ENCODE measurements around the gene PLEKHN1.

PLEKHN1 gene

DNA sequence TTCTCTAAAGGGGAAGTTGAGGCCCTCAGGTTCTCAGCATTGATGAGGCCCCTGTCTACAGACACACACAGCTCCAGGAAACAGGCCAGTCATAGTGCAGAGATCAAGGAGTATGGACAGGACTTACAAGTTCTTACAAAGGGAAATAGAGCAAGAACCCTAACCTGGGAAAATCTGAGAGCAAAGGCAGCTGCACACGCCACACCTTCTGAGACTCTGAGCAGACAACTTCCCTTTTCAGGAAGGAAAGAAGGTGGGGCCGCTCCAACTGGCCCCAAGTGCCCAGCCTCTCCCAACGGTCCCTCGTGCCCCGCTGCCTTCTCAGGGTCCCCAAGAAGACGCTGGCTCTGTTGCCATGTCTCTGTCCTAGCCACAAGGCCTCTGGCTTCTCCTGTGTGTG lies 10.8 kb upstream of the PLEKHN1 start:
- TF ChIP-seq, protein P1, sequence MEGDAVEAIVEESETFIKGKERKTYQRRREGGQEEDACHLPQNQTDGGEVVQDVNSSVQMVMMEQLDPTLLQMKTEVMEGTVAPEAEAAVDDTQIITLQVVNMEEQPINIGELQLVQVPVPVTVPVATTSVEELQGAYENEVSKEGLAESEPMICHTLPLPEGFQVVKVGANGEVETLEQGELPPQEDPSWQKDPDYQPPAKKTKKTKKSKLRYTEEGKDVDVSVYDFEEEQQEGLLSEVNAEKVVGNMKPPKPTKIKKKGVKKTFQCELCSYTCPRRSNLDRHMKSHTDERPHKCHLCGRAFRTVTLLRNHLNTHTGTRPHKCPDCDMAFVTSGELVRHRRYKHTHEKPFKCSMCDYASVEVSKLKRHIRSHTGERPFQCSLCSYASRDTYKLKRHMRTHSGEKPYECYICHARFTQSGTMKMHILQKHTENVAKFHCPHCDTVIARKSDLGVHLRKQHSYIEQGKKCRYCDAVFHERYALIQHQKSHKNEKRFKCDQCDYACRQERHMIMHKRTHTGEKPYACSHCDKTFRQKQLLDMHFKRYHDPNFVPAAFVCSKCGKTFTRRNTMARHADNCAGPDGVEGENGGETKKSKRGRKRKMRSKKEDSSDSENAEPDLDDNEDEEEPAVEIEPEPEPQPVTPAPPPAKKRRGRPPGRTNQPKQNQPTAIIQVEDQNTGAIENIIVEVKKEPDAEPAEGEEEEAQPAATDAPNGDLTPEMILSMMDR (IDR thresholded peaks at IDR 0.05), result no peak
- Histone ChIP-seq H3K9ac (no peak overlapping the region), H3K79me2 (no peaks in the 10 kb centered on the region), H2AFZ (no peak overlapping the region), H3K27me3 (ENCODE audit: control insufficient read depth, insufficient read depth, low read length) (no peaks in the 10 kb centered on the region), H3K4me1 (no peaks in the 10 kb centered on the region), H3K4me2 (ENCODE audit: low read length) (no peak overlapping the region), H3K27ac (no peak overlapping the region), H3K4me3 (ENCODE audit: low read depth, low read length) (no peak overlapping the region), H3K9me3 (ENCODE audit: control insufficient read depth, low read length) (no peaks in the 10 kb centered on the region), H3K36me3 (ENCODE audit: control insufficient read depth, insufficient read depth, low read length) (no peaks in the 10 kb centered on the region)

DNA sequence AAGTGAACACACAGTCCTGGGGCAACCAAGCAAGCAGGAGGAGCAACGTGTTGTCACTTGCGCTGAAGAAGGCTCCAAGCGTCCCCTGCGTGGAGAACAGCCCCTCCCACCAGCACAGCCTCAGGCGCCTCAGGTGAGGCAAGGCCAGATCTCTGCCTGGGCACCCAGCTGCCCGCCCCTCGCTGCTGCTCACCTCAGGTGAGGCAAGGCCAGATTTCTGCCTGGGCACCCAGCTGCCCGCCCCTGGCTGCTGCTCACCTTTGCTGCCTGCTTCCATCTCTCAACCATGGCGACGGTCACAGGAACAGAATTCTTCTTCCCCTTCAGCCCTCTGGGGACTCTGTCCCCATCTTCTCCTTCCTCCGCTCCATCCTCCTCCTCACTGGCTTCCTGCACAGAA lies 9.6 kb upstream of the PLEKHN1 start:
- no peak overlapping the region for H2AFZ ChIP-seq
- H3K27ac ChIP-seq, result no peak overlapping the region
- H3K4me2 ChIP-seq (ENCODE audit: low read length), result no peak overlapping the region
- TF ChIP-seq, protein P1 (IDR thresholded peaks at IDR 0.05), result no peak
- H3K9me3 ChIP-seq (ENCODE audit: control insufficient read depth, low read length), result no peaks in the 10 kb centered on the region
- no peaks in the 10 kb centered on the region for H3K27me3 ChIP-seq (ENCODE audit: control insufficient read depth, insufficient read depth, low read length)
- no peaks in the 10 kb centered on the region for H3K36me3 ChIP-seq (ENCODE audit: control insufficient read depth, insufficient read depth, low read length)
- no peaks in the 10 kb centered on the region for H3K4me1 ChIP-seq
- H3K79me2 ChIP-seq, result no peaks in the 10 kb centered on the region
- no peak overlapping the region for H3K9ac ChIP-seq
- H3K4me3 ChIP-seq (ENCODE audit: low read depth, low read length), result no peak overlapping the region

DNA sequence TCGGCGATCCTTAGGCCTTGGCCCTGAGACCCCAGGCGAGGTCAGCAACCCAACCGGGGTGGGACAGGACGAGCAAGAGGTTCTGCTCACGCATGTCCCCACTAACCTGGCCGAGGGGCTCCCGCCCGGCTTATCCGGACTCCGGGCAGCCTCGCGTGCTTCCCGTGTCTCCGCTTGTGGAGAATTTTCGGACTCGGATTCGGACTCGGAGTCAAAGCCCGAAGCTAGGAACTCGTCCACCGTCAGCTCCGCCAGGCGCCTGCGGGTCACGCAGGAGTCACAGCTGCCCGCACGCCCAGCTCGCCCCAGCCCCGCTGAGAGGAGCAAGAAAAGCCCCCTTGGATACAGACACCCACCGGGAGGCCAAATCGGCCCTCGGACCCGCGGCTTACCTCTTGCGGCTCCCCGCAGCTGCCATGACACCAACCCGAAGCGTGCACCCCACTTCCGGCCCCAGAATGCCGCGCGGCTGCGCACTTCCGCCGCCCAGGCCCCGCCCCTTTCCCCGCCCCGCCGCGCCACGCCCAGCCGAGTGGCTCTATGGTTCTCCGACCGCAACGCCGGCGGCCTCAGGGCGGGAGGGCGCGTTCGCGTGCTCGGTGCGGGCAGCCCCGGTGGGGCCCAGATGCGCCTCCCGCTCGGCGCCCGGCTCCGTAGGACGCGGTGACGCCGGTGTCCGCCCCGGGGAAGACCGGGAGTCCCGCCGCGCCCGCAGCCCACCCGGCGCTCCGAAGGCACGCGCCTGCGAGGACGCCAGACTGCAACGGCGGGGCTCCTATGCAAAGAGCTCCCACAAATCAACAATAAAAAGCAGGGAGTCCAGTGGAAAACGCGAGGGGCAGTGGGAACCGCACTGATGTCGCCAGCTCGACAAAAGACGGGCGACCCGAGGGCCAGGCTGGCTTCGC lies 7.2 kb upstream of the PLEKHN1 start, which contains the start of gene NOC2L:
NOC2L (minus strand) TSS at position 434 of the 908 bp plus-strand sequence; CDS start at position 418, 16 bp downstream.
- Histone ChIP-seq H3K27me3 (ENCODE audit: control insufficient read depth, insufficient read depth, low read length) (no peaks in the 10 kb centered on the region), H2AFZ (peak within 1 kb of the TSS; percentile 86), H3K9me3 (ENCODE audit: control insufficient read depth, low read length) (no peaks in the 10 kb centered on the region), H3K36me3 (ENCODE audit: control insufficient read depth, insufficient read depth, low read length) (no peaks in the 10 kb centered on the region), H3K9ac (peak within 1 kb of the TSS; percentile 2), H3K4me3 (ENCODE audit: low read depth, low read length) (peak within 1 kb of the TSS; percentile 98), H3K4me2 (ENCODE audit: low read length) (peak within 1 kb of the TSS; percentile 99), H3K4me1 (no peaks in the 10 kb centered on the region), H3K79me2 (no peaks in the 10 kb centered on the region), H3K27ac (no peak within 1 kb of the TSS)
- TF ChIP-seq, protein P1 (IDR thresholded peaks at IDR 0.05), result no peak

DNA sequence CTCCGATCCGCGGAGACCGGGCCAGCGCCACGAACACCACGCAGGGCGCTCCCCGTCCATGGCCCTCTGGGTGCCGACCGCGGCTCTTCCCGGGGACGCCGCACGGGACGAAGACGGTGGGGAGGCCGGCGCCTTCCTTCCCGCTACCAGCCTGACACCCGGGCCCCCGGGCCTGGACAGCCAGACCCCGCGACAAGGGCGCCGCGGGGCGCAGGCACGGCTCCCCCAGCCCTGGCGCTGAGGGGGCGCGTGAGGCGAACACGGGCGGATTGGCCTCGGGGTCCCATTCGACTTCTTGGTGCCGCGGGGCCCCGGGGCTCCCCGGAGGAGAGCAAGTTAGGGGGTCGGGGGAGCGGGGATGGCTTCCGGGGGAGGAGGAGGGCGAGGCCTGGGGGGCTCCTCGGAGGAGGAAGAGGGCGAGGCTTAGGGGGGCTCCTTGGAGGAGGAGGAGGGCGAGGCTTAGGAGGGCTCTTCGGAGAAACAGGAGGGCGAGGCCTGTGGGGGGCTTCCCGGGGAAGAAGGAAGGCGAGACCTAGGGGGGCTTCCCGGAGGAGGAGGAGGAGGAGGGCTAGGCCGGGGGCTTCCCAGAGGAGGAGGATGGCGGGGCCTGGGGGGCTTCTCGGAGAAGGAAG lies 6.4 kb upstream of the PLEKHN1 start:
- H3K79me2 ChIP-seq, result no peaks in the 10 kb centered on the region
- no peaks in the 10 kb centered on the region for H3K4me1 ChIP-seq
- H3K36me3 ChIP-seq (ENCODE audit: control insufficient read depth, insufficient read depth, low read length), result no peaks in the 10 kb centered on the region
- H3K4me3 ChIP-seq (ENCODE audit: low read depth, low read length), result peak overlapping the region; percentile 37
- no peaks in the 10 kb centered on the region for H3K9me3 ChIP-seq (ENCODE audit: control insufficient read depth, low read length)
- peak overlapping the region; percentile 56 for H2AFZ ChIP-seq
- H3K9ac ChIP-seq, result no peak overlapping the region
- no peak overlapping the region for H3K27ac ChIP-seq
- H3K27me3 ChIP-seq (ENCODE audit: control insufficient read depth, insufficient read depth, low read length), result no peaks in the 10 kb centered on the region
- TF ChIP-seq, protein P1 (IDR thresholded peaks at IDR 0.05), result no peak
- H3K4me2 ChIP-seq (ENCODE audit: low read length), result peak overlapping the region; percentile 57

All from parathyroid adenoma (tissue), 2 donors.